IMR-90 (cell line): ENCODE measurements around the gene CD99.

Experiments used
- CTCF ChIP-seq: conservative IDR thresholded peaks from 2 replicates; pipeline ENCODE4 v1.5.1; 2012; ENCODE audit warnings: mild to moderate bottlenecking, low read depth, low read length, improper control_type of control experiment
- MXI1 ChIP-seq: IDR thresholded peaks from 2 replicates; pipeline ENCODE4 v1.6.1; 2012; ENCODE audit warnings: low read depth, mild to moderate bottlenecking, low read length, moderate library complexity, borderline replicate concordance
- POLR2A ChIP-seq: IDR thresholded peaks from 2 replicates; pipeline ENCODE4 v1.6.1; 2012; ENCODE audit warnings: mild to moderate bottlenecking, low read depth, low read length
- RAD21 ChIP-seq: IDR thresholded peaks from 2 replicates; pipeline ENCODE4 v1.6.1; 2012; ENCODE audit warnings: low read length, improper control_type of control experiment
- SMC3 ChIP-seq: fragments of 150-350 bp; IDR thresholded peaks from 2 replicates; pipeline ENCODE4 v1.6.1; 2016; ENCODE audit warnings: low read depth, mild to moderate bottlenecking, antibody characterized with exemption, low read length, moderate library complexity
- USF2 ChIP-seq: fragments of 150-350 bp; IDR thresholded peaks from 2 replicates; pipeline ENCODE4 v1.6.1; 2017; ENCODE audit warnings: mild to moderate bottlenecking, antibody characterized with exemption, low read length, low read depth

- TF ChIP-seq CTCF (no peak), USF2 (no peak), RAD21 (no peak), MXI1 (no peak), SMC3 (no peak), POLR2A (no peak)
Measured at GRCh38 chrX:2748171-2748814, 57.2 kb downstream of the CD99 start.
